Measurements from ENCODE around the gene TLX1. TPM values are rescaled to one million over a fixed set of nuclear protein-coding genes. Genes with fewer than 3 reads are reported as not detected.

The TLX1 gene
- total RNA-seq, 6 donors from 2014 or later: not detected

DNA sequence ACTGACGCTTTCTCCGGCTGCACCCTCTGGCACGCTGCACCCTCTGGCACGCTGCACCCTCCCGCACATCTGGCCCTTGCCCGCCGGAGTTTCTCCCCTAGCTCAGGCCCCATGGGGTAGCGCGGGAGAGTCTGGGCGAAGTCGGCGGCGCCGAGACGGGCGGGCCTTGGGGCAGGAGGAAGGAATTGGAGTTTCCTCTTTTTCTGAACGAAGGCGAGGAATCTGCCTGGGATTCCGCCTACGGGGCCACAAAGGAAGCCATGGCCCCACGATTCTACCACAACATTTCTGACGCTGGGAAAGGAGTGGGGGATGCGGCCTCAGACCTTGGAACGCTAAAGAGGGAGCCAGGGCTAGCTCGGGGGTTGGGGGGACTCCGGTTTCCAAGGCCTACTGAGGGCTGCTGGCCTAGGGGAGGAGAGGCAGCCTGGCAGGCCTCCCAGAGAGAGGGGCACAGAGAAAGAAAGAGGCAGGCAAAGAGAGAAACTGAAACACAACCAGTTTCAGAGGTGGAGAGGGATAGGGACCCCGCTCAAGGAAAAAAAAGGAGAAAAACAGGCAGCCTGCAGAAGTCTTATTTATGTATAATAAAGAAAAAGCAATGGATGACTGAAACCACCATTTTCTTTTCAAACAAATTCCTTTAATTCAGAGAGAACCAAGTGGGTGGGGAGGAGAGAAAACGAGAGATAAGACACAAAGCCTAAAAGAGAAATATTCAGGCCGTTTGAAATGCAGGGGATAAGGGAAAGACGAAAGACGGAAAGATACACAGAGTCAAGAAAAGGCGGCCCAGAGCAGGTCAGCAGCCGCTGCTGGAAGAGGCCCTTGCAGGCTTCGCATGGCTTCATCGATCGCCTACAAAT lies 4.3 kb downstream of the TLX1 start:
- 12 to 16% methylated on average over 28 to 36 of the region's 36 CpGs for WGBS, 2 donors
- no peak for TF ChIP-seq CTCF (IDR thresholded peaks at IDR 0.05)
- no peak for TF ChIP-seq POLR2AphosphoS5 (IDR thresholded peaks at IDR 0.05)
- no peak for TF ChIP-seq EP300 (IDR thresholded peaks at IDR 0.05)
- no peak for TF ChIP-seq POLR2A (IDR thresholded peaks at IDR 0.05)
- Histone ChIP-seq H3K4me3 (peak overlapping the region in 2 of 4 donors; percentile 15 to 32), H3K27ac (no peak overlapping the region), H3K4me1 (peaks cover 34 to 50% (median 45%) of the 10 kb centered on the region in 4 donors), H3K36me3 (no peaks in the 10 kb centered on the region), H3K9me3 (no peaks in the 10 kb centered on the region), H3K27me3 (peaks cover 6 to 88% (median 59%) of the 10 kb centered on the region in 4 donors)
- peak in 1 of 2 donors; percentile 87 for DNase-seq
- peak in 1 of 2 donors; percentile 38 for ATAC-seq (ENCODE audit: low FRiP score in 2 of 2)

DNA sequence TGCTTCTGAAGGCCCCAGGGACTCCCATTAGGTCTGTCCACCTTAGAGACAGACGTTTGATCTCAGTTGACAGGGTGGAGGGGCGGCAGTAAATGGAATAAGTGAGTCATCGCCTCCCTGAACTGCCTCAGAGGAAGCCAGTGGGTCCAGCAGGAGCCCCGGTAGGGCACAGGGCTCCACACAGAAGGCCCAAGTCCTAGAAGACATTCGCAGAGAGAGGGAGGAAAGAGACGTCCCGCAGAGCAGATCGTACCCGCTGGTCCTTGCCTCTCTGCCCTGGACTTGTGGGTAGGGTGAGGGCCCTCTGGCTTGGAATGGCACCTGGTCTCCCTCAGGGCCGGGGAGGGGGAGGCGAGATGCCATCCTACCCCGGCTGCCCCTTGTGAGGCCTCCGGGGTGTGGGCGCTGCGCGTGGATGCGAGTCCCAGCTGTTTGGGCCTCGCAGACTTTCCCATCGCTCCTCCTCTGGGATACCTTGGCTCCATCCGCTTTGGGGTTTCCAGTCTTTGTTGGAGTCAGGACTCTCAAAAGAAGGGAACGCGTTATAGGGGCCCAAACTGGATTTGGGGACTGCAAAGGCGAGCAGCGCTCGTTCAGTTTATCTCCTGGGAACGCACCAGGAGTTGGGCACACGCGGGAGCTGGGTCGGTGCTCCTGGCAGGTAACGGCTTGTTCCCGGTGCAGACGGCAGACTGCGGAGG lies 5.1 kb downstream of the TLX1 start:
- peaks cover 34 to 48% (median 44%) of the 10 kb centered on the region in 4 donors for H3K4me1 ChIP-seq
- 6 to 14% methylated on average over 9 to 31 of the region's 33 CpGs for WGBS, 2 donors
- peaks cover 9 to 92% (median 65%) of the 10 kb centered on the region in 4 donors for H3K27me3 ChIP-seq
- no peak for ATAC-seq (ENCODE audit: low FRiP score in 2 of 2)
- no peak for TF ChIP-seq POLR2A (IDR thresholded peaks at IDR 0.05)
- no peak for TF ChIP-seq CTCF (IDR thresholded peaks at IDR 0.05)
- TF ChIP-seq POLR2AphosphoS5 (IDR thresholded peaks at IDR 0.05): no peak
- TF ChIP-seq EP300 (IDR thresholded peaks at IDR 0.05): no peak
- peak in 1 of 2 donors; percentile 44 for DNase-seq
- no peaks in the 10 kb centered on the region for H3K9me3 ChIP-seq
- H3K27ac ChIP-seq: no peak overlapping the region
- H3K4me3 ChIP-seq: no peak overlapping the region
- no peaks in the 10 kb centered on the region for H3K36me3 ChIP-seq

DNA sequence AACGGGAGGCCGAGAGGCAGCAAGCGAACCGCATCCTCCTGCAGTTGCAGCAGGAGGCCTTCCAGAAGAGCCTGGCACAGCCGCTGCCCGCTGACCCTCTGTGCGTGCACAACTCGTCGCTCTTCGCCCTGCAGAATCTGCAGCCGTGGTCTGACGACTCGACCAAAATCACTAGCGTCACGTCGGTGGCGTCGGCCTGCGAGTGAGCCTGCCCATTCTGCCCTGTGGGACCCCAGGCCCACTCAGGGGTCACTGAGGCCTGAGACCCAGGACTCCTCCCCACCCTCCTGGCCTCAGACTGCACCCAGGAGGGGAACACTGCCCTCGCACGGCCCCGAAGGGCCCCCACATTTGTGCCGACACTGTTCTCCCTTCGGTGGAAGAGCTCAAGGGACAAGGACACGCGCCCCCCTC lies 5.6 kb downstream of the TLX1 start:
- Histone ChIP-seq H3K4me1 (peaks cover 29 to 43% (median 38%) of the 10 kb centered on the region in 4 donors), H3K9me3 (no peaks in the 10 kb centered on the region), H3K27me3 (peaks cover 11 to 92% (median 66%) of the 10 kb centered on the region in 4 donors), H3K4me3 (no peak overlapping the region), H3K36me3 (no peaks in the 10 kb centered on the region), H3K27ac (no peak overlapping the region)
- 9 to 16% methylated on average over 8 to 10 of the region's 26 CpGs for WGBS, 2 donors
- DNase-seq: peak in 1 of 2 donors; percentile 53
- TF ChIP-seq POLR2A (IDR thresholded peaks at IDR 0.05) (no peak), CTCF (IDR thresholded peaks at IDR 0.05) (no peak), POLR2AphosphoS5 (IDR thresholded peaks at IDR 0.05) (no peak), EP300 (IDR thresholded peaks at IDR 0.05) (no peak)
- ATAC-seq (ENCODE audit: low FRiP score in 2 of 2): no peak

DNA sequence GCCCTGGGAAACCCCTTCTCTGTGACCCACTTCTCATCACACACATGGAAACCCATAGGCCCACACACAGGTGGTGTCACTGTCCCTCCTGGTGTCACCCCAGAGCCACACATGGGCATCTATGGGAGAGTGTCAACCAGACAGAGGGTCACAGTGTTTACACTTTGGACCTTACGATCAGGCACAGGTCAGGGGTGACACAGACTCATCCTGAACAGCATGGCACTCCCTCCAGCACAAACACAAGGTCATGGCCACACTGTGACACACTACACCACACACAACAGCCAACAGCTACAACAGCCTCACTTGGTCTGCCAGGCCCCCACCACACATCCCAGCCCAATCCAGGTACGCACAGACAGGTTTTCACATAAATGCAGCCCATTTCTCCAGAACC lies 6.2 kb downstream of the TLX1 start:
- H3K36me3 ChIP-seq: no peaks in the 10 kb centered on the region
- H3K27me3 ChIP-seq: peaks cover 11 to 91% (median 65%) of the 10 kb centered on the region in 4 donors
- 48 to 67% methylated on average over 1 to 2 of the region's 2 CpGs for WGBS, 2 donors
- DNase-seq (no peak), ATAC-seq (ENCODE audit: low FRiP score in 2 of 2) (no peak)
- TF ChIP-seq POLR2A (IDR thresholded peaks at IDR 0.05) (no peak), CTCF (IDR thresholded peaks at IDR 0.05) (no peak), EP300 (IDR thresholded peaks at IDR 0.05) (no peak), POLR2AphosphoS5 (IDR thresholded peaks at IDR 0.05) (no peak)
- no peak overlapping the region for H3K27ac ChIP-seq
- no peaks in the 10 kb centered on the region for H3K9me3 ChIP-seq
- peaks cover 23 to 42% (median 35%) of the 10 kb centered on the region in 4 donors for H3K4me1 ChIP-seq
- no peak overlapping the region for H3K4me3 ChIP-seq
